ENCODE measurements around the gene ZBTB5.

DNA sequence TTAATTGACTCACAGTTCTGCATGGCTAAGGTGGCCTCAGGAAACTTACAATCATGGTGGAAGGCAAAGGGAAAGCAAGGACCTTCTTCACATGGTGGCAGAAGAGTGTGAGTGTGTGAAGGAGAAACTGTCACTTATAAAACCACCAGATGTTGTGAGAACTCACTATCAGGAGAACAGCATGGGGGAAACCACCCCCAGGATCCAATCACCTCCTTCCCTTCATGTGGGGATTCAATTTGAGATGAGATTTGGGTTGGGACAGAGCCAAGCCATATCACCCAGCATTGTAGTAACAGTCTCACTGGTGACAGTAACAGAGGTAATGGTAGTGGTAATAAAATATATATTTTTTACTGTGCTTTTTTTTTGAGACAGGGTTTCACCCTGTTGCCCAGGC lies 18.1 kb downstream of the ZBTB5 start:
- TF ChIP-seq RELA (CRISPR knock-in tag; IDR thresholded peaks at IDR 0.05; ENCODE audit: borderline replicate concordance) (no peak), ZNF317 (CRISPR knock-in tag; IDR thresholded peaks at IDR 0.05; ENCODE audit: borderline replicate concordance, low read depth) (no peak), TP53 (CRISPR knock-in tag; IDR thresholded peaks at IDR 0.05) (no peak), HMGA2 (CRISPR knock-in tag; IDR thresholded peaks at IDR 0.05) (no peak), TEAD4 (CRISPR knock-in tag; IDR thresholded peaks at IDR 0.05) (no peak), ZNF396 (CRISPR knock-in tag; IDR thresholded peaks at IDR 0.05; ENCODE audit: borderline replicate concordance) (no peak), USF1 (CRISPR knock-in tag; IDR thresholded peaks at IDR 0.05) (no peak), NR2C2 (CRISPR knock-in tag; IDR thresholded peaks at IDR 0.05) (no peak), MLX (CRISPR knock-in tag; IDR thresholded peaks at IDR 0.05) (no peak), E2F1 (CRISPR knock-in tag; IDR thresholded peaks at IDR 0.05) (no peak)
- TF ChIP-seq, protein P1, sequence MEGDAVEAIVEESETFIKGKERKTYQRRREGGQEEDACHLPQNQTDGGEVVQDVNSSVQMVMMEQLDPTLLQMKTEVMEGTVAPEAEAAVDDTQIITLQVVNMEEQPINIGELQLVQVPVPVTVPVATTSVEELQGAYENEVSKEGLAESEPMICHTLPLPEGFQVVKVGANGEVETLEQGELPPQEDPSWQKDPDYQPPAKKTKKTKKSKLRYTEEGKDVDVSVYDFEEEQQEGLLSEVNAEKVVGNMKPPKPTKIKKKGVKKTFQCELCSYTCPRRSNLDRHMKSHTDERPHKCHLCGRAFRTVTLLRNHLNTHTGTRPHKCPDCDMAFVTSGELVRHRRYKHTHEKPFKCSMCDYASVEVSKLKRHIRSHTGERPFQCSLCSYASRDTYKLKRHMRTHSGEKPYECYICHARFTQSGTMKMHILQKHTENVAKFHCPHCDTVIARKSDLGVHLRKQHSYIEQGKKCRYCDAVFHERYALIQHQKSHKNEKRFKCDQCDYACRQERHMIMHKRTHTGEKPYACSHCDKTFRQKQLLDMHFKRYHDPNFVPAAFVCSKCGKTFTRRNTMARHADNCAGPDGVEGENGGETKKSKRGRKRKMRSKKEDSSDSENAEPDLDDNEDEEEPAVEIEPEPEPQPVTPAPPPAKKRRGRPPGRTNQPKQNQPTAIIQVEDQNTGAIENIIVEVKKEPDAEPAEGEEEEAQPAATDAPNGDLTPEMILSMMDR (IDR thresholded peaks at IDR 0.05): no peak
- TF ChIP-seq, protein P2, sequence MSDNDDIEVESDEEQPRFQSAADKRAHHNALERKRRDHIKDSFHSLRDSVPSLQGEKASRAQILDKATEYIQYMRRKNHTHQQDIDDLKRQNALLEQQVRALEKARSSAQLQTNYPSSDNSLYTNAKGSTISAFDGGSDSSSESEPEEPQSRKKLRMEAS (CRISPR knock-in tag; IDR thresholded peaks at IDR 0.05): no peak
- TF ChIP-seq, protein P3, sequence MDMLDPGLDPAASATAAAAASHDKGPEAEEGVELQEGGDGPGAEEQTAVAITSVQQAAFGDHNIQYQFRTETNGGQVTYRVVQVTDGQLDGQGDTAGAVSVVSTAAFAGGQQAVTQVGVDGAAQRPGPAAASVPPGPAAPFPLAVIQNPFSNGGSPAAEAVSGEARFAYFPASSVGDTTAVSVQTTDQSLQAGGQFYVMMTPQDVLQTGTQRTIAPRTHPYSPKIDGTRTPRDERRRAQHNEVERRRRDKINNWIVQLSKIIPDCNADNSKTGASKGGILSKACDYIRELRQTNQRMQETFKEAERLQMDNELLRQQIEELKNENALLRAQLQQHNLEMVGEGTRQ (CRISPR knock-in tag; IDR thresholded peaks at IDR 0.05): no peak
